Measurements from ENCODE around the gene STK32B. TPM values are rescaled to one million over a fixed set of nuclear protein-coding genes. Genes with fewer than 3 reads are reported as not detected.

Gene STK32B
- total RNA-seq, 2 experiments from 2014 or later, result not detected

DNA sequence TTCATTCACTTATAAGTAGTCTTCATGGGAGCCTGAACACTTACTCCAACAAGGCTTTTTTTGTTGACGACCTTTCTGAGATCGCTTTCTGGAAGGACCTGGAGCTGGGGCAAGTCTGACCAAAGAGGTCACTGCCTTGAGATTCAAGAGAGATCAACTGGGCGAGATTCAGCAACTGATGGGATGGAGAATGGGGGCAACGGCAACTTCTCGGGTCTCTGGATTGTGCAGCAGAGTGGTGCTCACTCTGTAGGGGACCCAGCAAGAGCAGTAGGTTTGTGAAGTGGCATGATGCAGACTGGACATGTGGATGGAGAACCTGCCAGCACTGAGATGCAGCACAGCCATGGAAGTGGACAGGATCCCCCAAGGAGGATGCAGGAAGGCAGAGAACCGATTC is 369.0 kb downstream of the STK32B start:
- TF ChIP-seq EZH2phosphoT487 (IDR thresholded peaks at IDR 0.05; ENCODE audit: borderline replicate concordance, low read depth, low read length), result no peak
- no peak for TF ChIP-seq CTCF (conservative IDR thresholded peaks at IDR 0.05; ENCODE audit: low read length)
- Histone ChIP-seq H3K9me3 (ENCODE audit: low read length) (no peaks in the 10 kb centered on the region), H3K4me1 (ENCODE audit: insufficient read depth, low read length, poor library complexity, severe bottlenecking) (no peaks in the 10 kb centered on the region), H3K36me3 (ENCODE audit: insufficient read depth, low read length) (no peaks in the 10 kb centered on the region), H3K79me2 (ENCODE audit: insufficient read depth, low read depth, low read length) (no peaks in the 10 kb centered on the region), H4K20me1 (ENCODE audit: insufficient read depth, low read length) (no peaks in the 10 kb centered on the region), H3K27ac (ENCODE audit: low read depth, low read length, poor library complexity, severe bottlenecking) (no peak overlapping the region), H2AFZ (ENCODE audit: low read length) (no peak overlapping the region), H3K4me2 (ENCODE audit: low read length) (no peak overlapping the region), H3K9me2 (ENCODE audit: insufficient read depth, low read length) (no peaks in the 10 kb centered on the region), H3K4me3 (ENCODE audit: low read depth, low read length, poor library complexity, severe bottlenecking) (no peak overlapping the region)
- no peak for DNase-seq (ENCODE audit: low spot score)
- BruUV-seq (replicated peaks), result no TSS peak
- ChIA-PET CTCF (ENCODE audit: unreplicated experiment) (no interaction called here), POLR2A (interaction anchor here (0.6 kb wide), 1 partner anchor 15 kb away, joined by 4 read pairs; no protein-coding TSS in a partner anchor)
- intact Hi-C loops (cut with micrococcal nuclease; ENCODE audit: unreplicated experiment), result no loop called here

DNA sequence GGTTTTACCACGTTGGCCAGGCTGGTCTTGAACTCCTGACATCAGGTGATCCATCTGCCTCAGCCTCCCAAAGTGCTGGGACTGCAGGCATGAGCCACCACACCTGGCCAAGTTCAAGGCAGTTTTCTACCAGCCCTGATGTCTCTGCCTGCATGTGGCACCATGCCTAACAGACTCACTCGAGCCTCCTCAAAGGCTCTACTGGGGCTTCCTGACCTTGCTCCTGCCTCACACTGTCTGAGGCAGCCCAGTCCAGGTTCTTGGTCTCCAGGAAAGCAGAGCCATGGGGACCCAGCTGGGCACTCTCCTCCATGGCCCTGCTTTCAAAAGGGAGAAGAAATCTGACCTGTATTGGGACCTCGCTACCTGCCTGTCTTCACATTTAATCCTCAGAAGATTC is 370.1 kb downstream of the STK32B start:
- Histone ChIP-seq H4K20me1 (ENCODE audit: insufficient read depth, low read length) (no peaks in the 10 kb centered on the region), H3K4me2 (ENCODE audit: low read length) (no peak overlapping the region)
- CTCF ChIA-PET (ENCODE audit: unreplicated experiment), result no interaction called here

DNA sequence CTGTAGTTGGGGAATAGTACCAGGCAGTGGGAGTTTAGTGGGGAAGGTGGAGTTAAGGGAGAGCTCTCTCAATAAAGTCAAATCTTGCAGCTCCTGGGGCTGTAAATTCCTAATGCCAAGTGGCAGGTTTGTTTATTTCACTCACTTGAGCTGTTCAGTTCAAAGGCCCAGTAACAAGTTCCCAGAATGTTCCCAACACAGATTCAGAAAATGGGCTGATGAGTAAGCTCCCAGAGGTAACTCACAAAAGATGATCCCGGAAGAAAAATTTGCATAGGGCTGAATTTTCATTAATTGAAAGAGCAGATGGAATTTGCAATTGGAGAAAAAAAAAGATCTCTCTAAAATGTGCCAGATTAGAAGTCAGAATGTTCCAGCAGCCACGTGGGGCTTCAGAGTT is 370.9 kb downstream of the STK32B start:
- Histone ChIP-seq H3K4me2 (ENCODE audit: low read length) (no peak overlapping the region), H3K4me1 (ENCODE audit: insufficient read depth, low read length, poor library complexity, severe bottlenecking) (no peaks in the 10 kb centered on the region), H3K27ac (ENCODE audit: low read depth, low read length, poor library complexity, severe bottlenecking) (no peak overlapping the region), H3K36me3 (ENCODE audit: insufficient read depth, low read length) (no peaks in the 10 kb centered on the region), H4K20me1 (ENCODE audit: insufficient read depth, low read length) (no peaks in the 10 kb centered on the region), H3K9me2 (ENCODE audit: insufficient read depth, low read length) (no peaks in the 10 kb centered on the region), H3K4me3 (ENCODE audit: low read depth, low read length, poor library complexity, severe bottlenecking) (no peak overlapping the region), H3K9me3 (ENCODE audit: low read length) (no peaks in the 10 kb centered on the region), H2AFZ (ENCODE audit: low read length) (no peak overlapping the region), H3K79me2 (ENCODE audit: insufficient read depth, low read depth, low read length) (no peaks in the 10 kb centered on the region)
- TF ChIP-seq CTCF (conservative IDR thresholded peaks at IDR 0.05; ENCODE audit: low read length), result no peak
- no peak for TF ChIP-seq EZH2phosphoT487 (IDR thresholded peaks at IDR 0.05; ENCODE audit: borderline replicate concordance, low read depth, low read length)
- POLR2A ChIA-PET, result no interaction called here
- CTCF ChIA-PET (ENCODE audit: unreplicated experiment), result no interaction called here
- BruUV-seq (replicated peaks), result no TSS peak
- no peak for DNase-seq (ENCODE audit: low spot score)
- intact Hi-C loops (cut with micrococcal nuclease; ENCODE audit: unreplicated experiment), result no loop called here

More for the DNA sequence above, 370.1 kb downstream of the STK32B start:
- intact Hi-C loops (cut with micrococcal nuclease; ENCODE audit: unreplicated experiment), result no loop called here
- Histone ChIP-seq H3K79me2 (ENCODE audit: insufficient read depth, low read depth, low read length) (no peaks in the 10 kb centered on the region), H3K9me2 (ENCODE audit: insufficient read depth, low read length) (no peaks in the 10 kb centered on the region), H3K27ac (ENCODE audit: low read depth, low read length, poor library complexity, severe bottlenecking) (no peak overlapping the region), H3K4me3 (ENCODE audit: low read depth, low read length, poor library complexity, severe bottlenecking) (no peak overlapping the region), H3K4me1 (ENCODE audit: insufficient read depth, low read length, poor library complexity, severe bottlenecking) (no peaks in the 10 kb centered on the region), H3K9me3 (ENCODE audit: low read length) (no peaks in the 10 kb centered on the region), H3K36me3 (ENCODE audit: insufficient read depth, low read length) (no peaks in the 10 kb centered on the region), H2AFZ (ENCODE audit: low read length) (no peak overlapping the region)
- POLR2A ChIA-PET, result no interaction called here
- DNase-seq (ENCODE audit: low spot score), result no peak
- TF ChIP-seq CTCF (conservative IDR thresholded peaks at IDR 0.05; ENCODE audit: low read length) (no peak), EZH2phosphoT487 (IDR thresholded peaks at IDR 0.05; ENCODE audit: borderline replicate concordance, low read depth, low read length) (no peak)
- BruUV-seq (replicated peaks), result no TSS peak
